OCI-M2 (cell line): Measurements from ENCODE around the gene EMCN.
"Not testable (repeated sequence)": the region's sequence is repeated elsewhere in the genome, so short reads cannot be mapped to it uniquely, and the experiment has no call there.

ENCODE experiments used
- DNase-seq: peaks from one replicate; lab custom pipeline; 2025; ENCODE audit not compliant: unreplicated experiment; lab: John Stamatoyannopoulos, UW

EMCN gene

DNA sequence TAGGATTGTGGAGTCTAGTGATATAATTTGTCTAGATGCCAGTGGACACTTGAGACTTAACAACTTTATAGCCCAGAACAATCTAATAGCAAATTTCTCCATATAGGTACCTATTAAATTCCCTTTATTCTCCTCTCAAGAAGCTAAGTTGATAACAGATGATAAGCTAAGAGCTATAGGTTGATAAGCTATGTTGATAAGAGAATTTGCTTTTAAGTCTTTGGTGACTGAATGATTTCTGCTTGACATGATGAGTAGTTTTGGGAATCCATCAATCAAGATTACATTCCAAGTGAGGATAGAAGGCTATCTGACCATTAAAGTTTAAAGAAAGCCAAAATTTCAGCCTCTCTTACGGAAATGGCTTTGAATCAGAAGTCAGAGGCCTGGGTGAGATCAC lies 131.6 kb downstream of the EMCN start:
- no peak for DNase-seq

DNA sequence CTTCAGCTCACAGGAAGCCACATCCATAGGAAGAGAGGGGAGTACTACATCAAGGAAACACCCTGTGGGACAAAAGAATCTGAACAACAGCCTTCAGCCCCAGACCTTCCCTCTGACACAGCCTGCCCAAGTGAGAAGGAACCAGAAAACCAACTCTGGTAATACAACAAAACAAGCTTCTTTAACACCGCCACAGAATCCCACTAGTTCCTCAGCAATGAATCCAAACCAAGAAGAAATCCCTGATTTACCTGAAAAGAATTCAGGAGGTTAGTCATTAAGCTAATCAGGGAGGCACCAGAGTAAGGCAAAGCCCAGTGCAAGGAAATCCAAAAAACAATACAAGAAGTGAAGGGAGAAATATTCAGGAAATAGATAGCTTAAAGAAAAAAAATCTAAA lies 137.4 kb downstream of the EMCN start:
- not testable (repeated sequence) for DNase-seq

DNA sequence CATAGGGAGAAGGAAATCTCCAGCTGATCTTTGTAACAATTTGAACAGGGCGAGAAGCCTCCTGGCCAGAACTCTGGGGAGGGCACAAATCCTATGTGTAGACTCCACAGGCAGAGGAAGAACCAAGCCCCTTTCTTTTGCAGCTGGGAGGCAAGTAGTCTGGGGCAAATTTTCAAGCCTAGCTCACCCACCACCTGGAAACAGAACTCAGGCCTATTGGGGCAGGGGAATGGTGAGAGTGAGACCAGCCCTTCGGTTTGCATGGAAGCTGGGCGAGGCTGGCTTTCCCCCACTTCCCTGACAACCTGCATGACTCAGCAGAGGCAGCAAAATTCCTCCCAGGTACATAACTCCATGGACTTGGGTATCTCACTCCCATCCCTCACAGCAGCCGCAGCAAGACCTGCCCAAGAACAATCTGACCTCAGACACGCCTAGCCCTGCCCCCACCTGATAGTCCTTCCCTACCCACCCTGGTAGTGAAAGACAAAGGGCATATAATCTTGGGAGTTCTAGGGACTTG lies 138.2 kb downstream of the EMCN start:
- no peak for DNase-seq

DNA sequence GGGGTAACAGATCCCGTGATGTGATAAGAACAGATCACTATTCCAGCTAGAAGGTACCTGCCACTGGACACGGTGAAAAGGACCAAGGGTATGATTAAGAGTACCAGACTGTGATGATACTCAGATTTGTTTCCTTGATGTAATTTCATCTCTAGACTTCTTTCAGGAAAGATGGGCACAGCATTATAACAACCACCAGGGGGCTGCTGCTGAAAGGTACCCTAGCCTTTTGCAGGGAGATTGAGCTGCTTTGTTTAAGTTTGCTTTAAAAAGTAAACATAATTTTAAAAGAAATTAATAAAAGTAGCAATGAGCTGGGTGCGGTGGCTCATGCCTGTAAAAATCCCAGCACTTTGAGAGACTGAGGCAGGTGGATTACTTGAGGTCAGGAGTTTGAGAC lies 145.4 kb downstream of the EMCN start:
- DNase-seq = no peak

DNA sequence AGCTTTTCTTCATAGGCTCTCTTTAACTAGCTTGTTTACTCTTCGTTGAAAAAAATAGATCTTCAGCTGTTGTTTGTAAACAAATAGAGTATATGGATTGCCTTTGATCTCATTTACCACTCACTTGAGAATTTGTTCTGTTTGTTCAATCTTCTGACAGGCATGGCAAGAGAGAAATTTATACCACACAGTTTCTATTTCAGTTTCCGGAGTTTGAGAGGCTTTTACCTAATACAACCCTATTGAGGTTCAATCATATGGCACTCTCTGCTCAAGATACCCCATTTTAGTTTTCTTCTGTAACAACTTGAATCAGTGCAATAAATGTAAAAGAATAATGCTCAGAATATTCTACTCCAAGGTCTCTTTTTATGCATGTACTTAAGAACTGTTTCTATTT lies 148.0 kb downstream of the EMCN start:
- no peak for DNase-seq

DNA sequence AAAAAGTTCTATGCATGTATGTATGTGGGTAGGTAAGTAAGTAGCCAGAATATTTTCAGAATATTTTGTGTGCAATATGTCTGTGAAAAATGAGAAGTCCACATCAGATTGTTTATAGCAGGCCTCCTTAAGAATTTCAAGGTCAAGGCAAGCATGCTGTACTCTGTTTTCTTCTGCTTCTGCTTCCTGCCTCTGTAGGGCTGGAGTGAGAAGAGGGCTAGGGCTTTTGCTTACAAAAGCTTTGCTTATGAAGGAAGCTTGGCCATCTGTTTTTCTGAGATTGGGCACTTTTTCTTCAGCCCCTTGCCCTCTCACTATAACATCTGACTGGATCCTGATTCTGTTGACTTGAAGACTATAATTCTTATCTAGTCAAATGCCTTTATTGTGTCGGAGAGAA lies 150.4 kb downstream of the EMCN start:
- no peak for DNase-seq

DNA sequence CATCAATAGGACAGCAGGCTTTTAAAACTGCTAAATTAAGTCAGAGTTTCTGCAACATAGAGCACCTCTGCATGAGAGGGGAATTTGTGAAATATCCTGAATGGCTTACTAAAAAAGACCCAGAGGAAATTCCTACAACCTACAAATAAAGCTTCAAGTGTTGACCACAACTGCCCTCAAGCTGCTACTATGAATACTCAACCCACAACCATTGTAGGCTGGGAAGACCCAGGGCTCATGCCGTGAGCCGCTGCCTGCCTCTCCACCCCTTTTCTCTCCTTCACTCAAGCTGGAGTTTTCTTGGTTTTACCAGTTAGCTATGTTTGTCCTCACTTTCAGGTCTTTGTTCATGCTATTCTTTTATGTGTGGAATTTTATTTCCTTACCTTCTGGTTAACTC lies 151.6 kb downstream of the EMCN start:
- DNase-seq = no peak

DNA sequence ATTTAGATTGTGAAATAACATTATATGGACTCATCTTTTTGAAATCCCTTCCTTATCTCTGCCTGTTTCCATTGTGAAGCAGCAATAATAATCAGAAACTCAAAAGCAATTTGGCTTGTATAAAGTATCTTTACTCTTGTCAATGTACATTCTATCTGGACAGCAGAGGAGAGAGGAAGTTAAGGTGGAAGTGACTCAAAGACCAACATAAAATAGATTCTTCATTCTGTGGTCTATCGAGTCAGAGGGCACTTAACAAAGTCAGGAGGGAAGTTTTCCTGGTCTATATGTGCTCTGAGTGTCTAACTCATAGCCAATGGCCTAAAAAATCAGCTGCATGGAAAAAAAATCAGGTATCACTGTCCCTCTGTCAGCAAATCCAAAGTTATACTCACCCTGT lies 155.5 kb downstream of the EMCN start:
- no peak for DNase-seq

DNA sequence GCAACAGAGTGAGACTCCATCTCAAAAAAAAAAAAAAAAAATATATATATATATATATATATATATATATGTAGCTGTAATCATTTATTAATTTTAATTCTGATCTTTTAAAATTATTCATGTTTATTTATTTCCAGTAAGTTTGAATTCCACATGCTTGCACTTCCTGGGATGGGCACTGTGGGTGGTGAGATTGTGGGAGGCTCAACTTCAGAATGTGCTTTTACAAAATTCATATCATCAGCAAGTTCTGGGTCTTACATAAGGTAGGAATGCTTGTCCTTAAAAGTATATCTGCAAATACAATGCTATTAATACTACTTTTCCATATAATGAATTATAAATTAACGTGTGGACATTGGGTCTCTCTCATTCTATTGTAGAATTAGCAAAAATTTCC lies 156.5 kb downstream of the EMCN start:
- DNase-seq = no peak

DNA sequence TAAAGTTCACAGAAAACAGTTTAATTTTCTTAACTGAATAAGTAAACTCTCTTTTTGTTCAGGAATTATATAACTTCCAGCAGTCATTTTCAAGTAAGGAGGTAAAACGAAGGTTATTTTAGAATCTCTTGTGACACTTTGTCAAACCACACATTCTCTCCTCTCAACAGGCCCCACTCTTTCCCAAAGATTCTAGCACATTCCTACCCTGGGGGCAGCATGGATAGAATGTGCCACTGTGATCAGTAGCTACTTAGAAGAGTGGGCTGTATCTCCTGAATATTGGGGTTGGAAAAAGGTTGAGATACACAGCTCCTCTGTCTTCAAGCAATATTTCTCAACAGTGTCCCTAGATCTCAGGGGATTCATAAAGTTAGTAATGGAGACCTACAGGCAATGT lies 157.6 kb downstream of the EMCN start:
- no peak for DNase-seq

DNA sequence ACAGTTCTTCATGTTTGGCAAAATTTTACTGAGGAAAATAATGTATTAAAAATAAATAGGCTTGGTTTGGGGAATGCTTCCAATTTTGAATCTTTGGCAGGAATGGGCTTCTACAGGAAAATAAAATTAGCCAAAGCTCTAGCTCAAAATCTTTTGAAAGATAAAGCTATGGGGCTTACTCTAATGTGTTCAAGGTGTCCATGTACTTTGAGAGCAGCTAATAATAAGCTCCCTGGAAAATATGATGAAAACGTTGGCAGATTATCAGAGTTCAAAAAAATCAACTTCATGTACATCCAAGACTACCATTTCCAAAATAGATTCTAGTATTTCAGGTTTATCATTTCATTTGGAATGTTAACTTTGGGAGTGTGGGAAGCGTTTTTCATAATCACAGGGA lies 158.4 kb downstream of the EMCN start:
- DNase-seq = no peak

DNA sequence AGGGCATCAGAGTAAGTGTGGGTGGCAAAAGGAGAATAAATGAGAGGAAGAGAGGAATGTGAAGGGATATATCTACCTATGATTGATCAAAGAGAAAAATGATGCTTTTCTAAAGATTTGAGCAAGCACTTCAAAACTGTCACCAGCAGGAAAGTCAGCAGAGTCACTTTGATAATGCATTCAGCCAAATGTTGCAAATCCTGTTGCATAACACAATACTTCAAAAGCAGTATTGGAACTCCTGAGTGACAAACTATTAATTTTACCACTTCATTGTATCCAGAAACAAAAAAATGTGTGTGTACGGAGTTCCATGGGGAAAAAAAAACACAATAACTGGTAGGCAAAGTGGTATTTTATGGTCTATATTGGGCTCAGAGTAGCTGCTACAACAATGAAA lies 160.3 kb downstream of the EMCN start:
- no peak for DNase-seq

DNA sequence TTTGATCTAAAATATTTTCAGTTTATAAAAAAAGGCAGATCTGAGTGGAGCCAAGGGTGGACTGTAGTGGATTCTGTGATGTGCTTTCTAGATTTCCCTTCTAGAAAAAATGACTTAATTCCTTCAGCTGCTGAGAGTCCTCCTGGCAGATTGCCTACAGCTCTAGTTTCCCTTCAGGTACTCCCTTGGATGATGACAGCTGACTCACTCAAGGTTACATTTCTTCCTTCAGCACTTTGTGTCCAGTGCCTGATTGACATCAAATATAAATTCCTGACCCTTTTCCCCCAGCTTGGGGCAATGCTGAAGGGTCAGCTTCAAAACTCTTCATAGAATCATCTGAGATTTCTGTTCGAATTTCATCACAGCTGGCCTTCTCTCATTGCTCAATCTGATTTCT lies 161.7 kb downstream of the EMCN start:
- no peak for DNase-seq

DNA sequence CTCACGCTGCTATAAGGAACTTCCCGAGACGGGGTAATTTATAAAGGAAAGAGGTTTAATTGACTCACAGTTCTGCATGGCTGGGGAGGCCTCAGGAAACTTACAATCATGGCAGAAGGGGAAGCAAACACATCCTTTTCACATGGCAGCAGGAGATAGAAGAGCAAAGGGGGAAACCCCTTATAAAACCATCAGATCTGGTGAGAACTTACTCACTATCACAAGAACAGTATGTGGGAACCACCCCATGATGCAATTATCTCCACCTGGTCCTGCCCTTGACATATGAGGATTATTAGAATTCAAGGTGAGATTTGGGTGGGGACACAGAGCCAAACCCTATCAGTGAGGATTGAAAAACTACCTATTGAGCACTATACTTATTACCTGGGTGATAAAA lies 165.5 kb downstream of the EMCN start:
- DNase-seq = not testable (repeated sequence)

DNA sequence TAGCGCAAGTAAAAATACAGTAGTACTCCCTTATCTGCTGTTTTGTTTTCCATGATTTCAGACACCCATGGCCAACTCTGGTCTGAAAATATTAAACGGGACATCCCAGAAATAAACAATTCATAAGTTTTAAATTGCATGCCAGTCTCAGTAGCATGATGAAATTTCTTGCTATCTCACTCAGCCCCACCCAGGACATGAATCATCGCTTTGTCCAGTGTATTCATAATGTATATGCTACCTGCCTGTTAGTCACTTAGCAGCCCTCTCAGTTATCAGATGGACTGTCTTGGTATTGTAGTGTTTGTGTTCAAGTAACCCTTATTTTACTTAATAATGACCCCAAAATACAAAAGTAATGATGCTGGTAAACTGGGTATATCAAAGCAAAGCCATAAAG lies 169.3 kb downstream of the EMCN start:
- DNase-seq = no peak

DNA sequence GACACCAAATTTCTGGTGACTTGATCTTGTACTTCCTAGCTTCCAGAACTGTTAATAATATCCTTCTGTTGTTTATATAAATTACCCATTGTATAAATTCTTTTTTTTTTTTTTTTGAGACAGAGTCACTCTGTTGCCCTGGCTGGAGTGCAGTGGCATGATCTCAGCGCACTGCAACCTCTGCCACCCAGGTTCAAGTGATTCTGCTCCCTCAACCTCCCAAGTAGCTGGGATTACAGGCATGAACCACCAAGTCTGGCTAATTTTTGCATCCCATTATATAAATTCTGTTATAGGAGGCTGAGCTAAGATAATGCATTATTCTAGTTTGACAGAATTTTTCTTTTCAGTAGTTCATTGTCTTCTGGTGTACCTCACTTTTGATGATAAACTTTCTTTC lies 170.6 kb downstream of the EMCN start:
- no peak for DNase-seq

DNA sequence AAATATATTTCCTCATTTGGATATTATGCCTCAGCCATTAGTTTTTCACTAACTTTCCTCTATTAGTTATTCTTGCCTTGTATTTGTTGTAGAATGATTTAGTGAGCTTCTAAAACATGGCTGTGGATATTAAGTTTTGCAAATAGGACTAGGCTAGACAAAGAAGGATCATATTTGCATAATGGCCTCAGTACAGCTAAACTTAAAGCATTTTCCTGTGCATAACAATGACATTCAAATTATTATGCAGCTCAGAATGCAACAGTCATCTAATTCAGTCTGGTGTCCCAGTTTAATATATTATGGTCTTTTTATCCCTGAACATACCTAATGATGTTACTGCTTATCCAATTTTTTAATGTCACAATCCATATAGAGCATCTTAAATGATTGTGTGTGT lies 172.2 kb downstream of the EMCN start:
- no peak for DNase-seq
